ENCODE measurements around the gene NPDC1.

Gene NPDC1

DNA sequence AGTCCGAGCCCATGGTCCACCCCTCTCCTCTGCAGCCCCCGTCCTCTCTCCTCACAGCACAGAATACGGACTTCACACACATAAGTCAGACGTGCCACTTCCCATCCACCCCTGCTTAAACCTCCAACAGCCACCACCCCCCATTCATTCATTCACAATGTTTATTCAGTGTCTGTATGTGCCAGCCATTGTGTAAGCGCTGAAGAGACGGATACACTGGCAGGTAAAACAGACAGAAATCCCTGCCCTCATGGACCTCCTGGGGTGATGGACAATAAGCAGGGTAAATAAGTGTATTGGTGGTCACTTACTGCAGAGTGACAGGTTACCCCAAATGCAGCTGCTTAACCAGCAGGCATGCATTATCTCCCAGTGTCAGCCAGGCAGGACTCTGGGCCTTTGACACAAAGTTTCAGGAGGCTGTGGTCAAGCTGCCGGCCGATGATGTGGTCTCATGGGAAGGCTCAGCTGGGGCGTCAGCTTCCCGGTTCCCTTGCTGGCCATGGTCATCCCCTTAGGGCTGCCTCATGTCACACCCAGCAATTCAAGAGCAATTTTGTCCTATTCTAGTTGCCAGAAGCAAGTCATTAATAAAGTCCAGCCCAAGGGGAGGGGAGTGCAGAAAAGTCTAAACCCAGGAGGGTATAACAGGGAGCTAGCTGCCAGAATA is 55.6 kb downstream of the NPDC1 start:
- no peak for DNase-seq

Data from hematopoietic multipotent progenitor cell treated with erythropoietin and hydrocortisone succinate and interleukin-3 and kit ligand, for 4 days (in vitro differentiated cells).